OCI-LY7 (cell line): ENCODE data around the gene FAM107A. TPM values are rescaled to one million over a fixed set of nuclear protein-coding genes. Genes with fewer than 3 reads are reported as not detected.
"Not testable (repeated sequence)": the region's sequence is repeated elsewhere in the genome, so short reads cannot be mapped to it uniquely, and the experiment has no call there.

Experiments used
- BruUV-seq: library from RNA; stranded (reverse); fragments of 400-500 nt; replicated peaks from 2 replicates; lab custom pipeline; 2021; lab: Mats Ljungman, UMichigan
- CTCF ChIA-PET: fragments of 300-600 bp; sonication (Branson Sonifier 250); formaldehyde crosslinking; loops from one replicate; lab custom pipeline; 2022; ENCODE audit warnings: antibody characterized with exemption; ENCODE audit not compliant: unreplicated experiment; lab: Charles Lee
- POLR2A ChIA-PET: fragments of 300-600 bp; sonication (Branson Sonifier 250); formaldehyde crosslinking; loops from one replicate; lab custom pipeline; 2022; ENCODE audit warnings: antibody characterized with exemption; lab: Charles Lee
- DNase-seq: peaks from one replicate; pipeline ENCODE4 v3.0.0-alpha.2; 2015; ENCODE audit warnings: low spot score
- H2AFZ ChIP-seq: fragments of 200-600 bp; sonication (generic), shearing (Covaris generic); 2 replicates; pipeline ENCODE4 v1.6.1; 2014; ENCODE audit warnings: mild to moderate bottlenecking, antibody characterized with exemption, low read length, moderate library complexity
- H3K27ac ChIP-seq: fragments of 200-600 bp; sonication (generic); 2 replicates; pipeline ENCODE4 v1.5.1; 2014; ENCODE audit warnings: mixed run types, low read depth, mild to moderate bottlenecking, moderate library complexity, low read length, inconsistent platforms; ENCODE audit not compliant: poor library complexity, severe bottlenecking
- H3K36me3 ChIP-seq: fragments of 200-600 bp; sonication (generic); 2 replicates; pipeline ENCODE4 v1.6.1; 2014; ENCODE audit warnings: mild to moderate bottlenecking, antibody characterized with exemption, low read length, moderate library complexity, mixed read lengths; ENCODE audit not compliant: insufficient read depth
- H3K4me1 ChIP-seq: fragments of 200-600 bp; sonication (generic); 2 replicates; pipeline ENCODE4 v1.5.1; 2014; ENCODE audit warnings: mild to moderate bottlenecking, low read length; ENCODE audit not compliant: insufficient read depth, poor library complexity, severe bottlenecking
- H3K4me2 ChIP-seq: fragments of 200-600 bp; sonication (generic); 2 replicates; pipeline ENCODE4 v1.6.1; 2014; ENCODE audit warnings: mild to moderate bottlenecking, low read length
- H3K4me3 ChIP-seq: fragments of 200-600 bp; sonication (generic); 2 replicates; pipeline ENCODE4 v1.5.1; 2014; ENCODE audit warnings: mild to moderate bottlenecking, low read depth, low read length; ENCODE audit not compliant: poor library complexity, severe bottlenecking
- H3K79me2 ChIP-seq: fragments of 200-600 bp; sonication (generic); 2 replicates; pipeline ENCODE4 v1.6.1; 2016; ENCODE audit warnings: low read depth, mild to moderate bottlenecking, low read length, moderate library complexity, mixed read lengths; ENCODE audit not compliant: insufficient read depth
- H3K9me2 ChIP-seq: fragments of 200-600 bp; sonication (generic); 2 replicates; pipeline ENCODE4 v1.6.1; 2016; ENCODE audit warnings: mild to moderate bottlenecking, low read length, mixed read lengths; ENCODE audit not compliant: insufficient read depth
- H3K9me3 ChIP-seq: fragments of 200-600 bp; sonication (generic); 2 replicates; pipeline ENCODE4 v1.6.1; 2014; ENCODE audit warnings: mild to moderate bottlenecking, mixed run types, low read length, mixed read lengths
- H4K20me1 ChIP-seq: fragments of 200-600 bp; sonication (generic); 2 replicates; pipeline ENCODE4 v1.6.1; 2014; ENCODE audit warnings: mild to moderate bottlenecking, antibody characterized with exemption, low read length, moderate library complexity, mixed read lengths; ENCODE audit not compliant: insufficient read depth
- EZH2phosphoT487 ChIP-seq: fragments of 200-600 bp; sonication (generic); IDR thresholded peaks from 2 replicates; pipeline ENCODE4 v1.6.1; 2018; ENCODE audit warnings: low read depth, borderline replicate concordance, mild to moderate bottlenecking, mixed run types, antibody characterized with exemption, low read length, moderate library complexity, mixed read lengths
- intact Hi-C: fragments of 100-400 bp; cut with micrococcal nuclease; formaldehyde crosslinking; loops from one replicate; pipeline ENCODE4 v1.10.0; 2022; ENCODE audit not compliant: unreplicated experiment
- total RNA-seq, 2 experiments: library from RNA; depleted of rRNA in 1 of 2; stranded (reverse); fragments of >200 nt in 1 of 2; shearing (Covaris generic) in 1 of 2; gene quantifications; 2 replicates each; pipeline ENCODE4 v1.2.3, GENCODE V29; 2014 to 2022
- TF ChIP-seq, protein P1 (sequence below): fragments of 200-600 bp; sonication (generic); conservative IDR thresholded peaks from 2 replicates; pipeline ENCODE4 v1.5.1; 2014; ENCODE audit warnings: mild to moderate bottlenecking, antibody characterized with exemption, low read length, moderate library complexity, mixed read lengths

FAM107A gene
- total RNA-seq, 2 experiments from 2014 or later = not detected

DNA sequence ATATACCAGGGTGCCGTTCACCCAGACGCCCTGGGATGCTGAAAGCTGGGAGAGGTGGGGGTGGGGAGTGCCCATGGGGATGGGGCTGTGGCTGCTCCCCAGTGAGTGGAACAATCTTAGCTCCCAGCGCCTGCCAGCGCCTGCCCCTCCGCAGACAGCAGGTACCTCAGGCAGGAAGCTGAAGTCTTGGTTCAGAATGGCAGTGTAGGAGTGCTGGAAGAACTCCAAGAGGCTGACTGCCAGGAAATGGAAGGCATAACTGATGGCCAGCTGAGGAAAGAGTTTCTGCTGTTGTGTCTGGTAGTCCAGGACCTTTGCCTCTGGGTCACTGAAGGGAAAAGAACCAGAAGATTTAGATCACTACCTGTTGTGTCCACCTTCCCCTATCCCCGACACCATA lies 48.6 kb downstream of the FAM107A start:
- no peak for DNase-seq
- peaks cover 9% of the 10 kb centered on the region for H3K4me1 ChIP-seq
- intact Hi-C loops = no loop called here
- H3K9me3 ChIP-seq = no peaks in the 10 kb centered on the region
- BruUV-seq = no TSS peak
- H4K20me1 ChIP-seq = no peaks in the 10 kb centered on the region
- TF ChIP-seq EZH2phosphoT487 = no peak
- TF ChIP-seq, protein P1, sequence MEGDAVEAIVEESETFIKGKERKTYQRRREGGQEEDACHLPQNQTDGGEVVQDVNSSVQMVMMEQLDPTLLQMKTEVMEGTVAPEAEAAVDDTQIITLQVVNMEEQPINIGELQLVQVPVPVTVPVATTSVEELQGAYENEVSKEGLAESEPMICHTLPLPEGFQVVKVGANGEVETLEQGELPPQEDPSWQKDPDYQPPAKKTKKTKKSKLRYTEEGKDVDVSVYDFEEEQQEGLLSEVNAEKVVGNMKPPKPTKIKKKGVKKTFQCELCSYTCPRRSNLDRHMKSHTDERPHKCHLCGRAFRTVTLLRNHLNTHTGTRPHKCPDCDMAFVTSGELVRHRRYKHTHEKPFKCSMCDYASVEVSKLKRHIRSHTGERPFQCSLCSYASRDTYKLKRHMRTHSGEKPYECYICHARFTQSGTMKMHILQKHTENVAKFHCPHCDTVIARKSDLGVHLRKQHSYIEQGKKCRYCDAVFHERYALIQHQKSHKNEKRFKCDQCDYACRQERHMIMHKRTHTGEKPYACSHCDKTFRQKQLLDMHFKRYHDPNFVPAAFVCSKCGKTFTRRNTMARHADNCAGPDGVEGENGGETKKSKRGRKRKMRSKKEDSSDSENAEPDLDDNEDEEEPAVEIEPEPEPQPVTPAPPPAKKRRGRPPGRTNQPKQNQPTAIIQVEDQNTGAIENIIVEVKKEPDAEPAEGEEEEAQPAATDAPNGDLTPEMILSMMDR = no peak
- no peak overlapping the region for H3K4me2 ChIP-seq
- no peaks in the 10 kb centered on the region for H3K36me3 ChIP-seq
- H3K4me3 ChIP-seq = no peak overlapping the region
- no peaks in the 10 kb centered on the region for H3K9me2 ChIP-seq
- no peak overlapping the region for H2AFZ ChIP-seq
- POLR2A ChIA-PET = interaction anchor here (0.6 to 0.7 kb wide), 2 partner anchors 63 to 993 kb away, joined by 3 to 4 read pairs; no protein-coding TSS in a partner anchor
- no peaks in the 10 kb centered on the region for H3K79me2 ChIP-seq
- H3K27ac ChIP-seq = no peak overlapping the region
- CTCF ChIA-PET = interaction anchor here (0.6 kb wide), 1 partner anchor 198 kb away, joined by 3 read pairs; no protein-coding TSS in a partner anchor

DNA sequence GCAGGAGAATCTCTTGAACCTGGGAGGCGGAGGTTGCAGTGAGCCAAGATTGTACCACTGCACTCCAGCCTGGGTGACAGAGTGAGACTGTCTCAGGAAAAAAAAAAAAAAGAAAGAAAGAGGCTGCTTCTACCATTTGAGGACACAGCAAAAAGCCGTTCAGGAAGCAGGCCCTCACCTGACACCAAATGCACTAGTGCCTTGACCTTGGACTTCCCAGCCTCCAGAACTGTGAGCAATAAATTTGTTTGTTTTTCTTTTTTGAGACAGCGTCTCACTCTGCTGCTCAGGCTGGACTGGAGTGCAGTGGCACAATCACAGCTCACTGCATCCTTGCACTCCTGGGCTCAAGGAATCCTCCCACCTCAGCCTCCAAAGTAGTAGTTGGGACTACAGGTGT lies 49.8 kb downstream of the FAM107A start:
- CTCF ChIA-PET = not testable (repeated sequence)

DNA sequence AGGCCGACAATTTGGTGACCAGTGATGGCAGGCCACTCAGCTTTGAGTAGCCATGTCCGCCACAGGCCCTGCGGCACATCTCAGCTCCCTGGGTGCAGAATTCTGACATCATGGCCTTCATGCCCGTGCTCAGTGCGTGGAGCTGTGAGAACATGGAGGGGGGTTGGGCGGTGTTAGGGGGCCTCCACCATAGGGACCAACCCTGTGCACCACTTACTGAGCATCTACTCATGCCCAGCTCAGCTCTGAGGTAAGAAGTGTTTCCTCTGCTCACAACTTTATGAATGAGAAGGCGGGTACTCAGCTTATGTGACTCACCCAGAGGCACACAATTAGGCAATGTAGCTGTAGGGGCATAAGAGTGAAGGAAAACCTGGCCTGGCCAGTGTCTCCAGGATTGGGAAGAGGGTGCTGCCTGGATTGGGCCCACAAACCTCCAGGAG lies 50.7 kb downstream of the FAM107A start:
- CTCF ChIA-PET = no interaction called here
- Histone ChIP-seq H3K27ac (no peak overlapping the region), H3K4me2 (no peak overlapping the region), H3K36me3 (no peaks in the 10 kb centered on the region), H3K9me3 (no peaks in the 10 kb centered on the region), H4K20me1 (no peaks in the 10 kb centered on the region), H3K4me3 (no peak overlapping the region), H3K4me1 (peaks cover 4% of the 10 kb centered on the region), H2AFZ (no peak overlapping the region), H3K79me2 (no peaks in the 10 kb centered on the region), H3K9me2 (no peaks in the 10 kb centered on the region)
- BruUV-seq = no TSS peak
- no peak for DNase-seq
- intact Hi-C loops = no loop called here
- TF ChIP-seq EZH2phosphoT487 = no peak
- TF ChIP-seq, protein P1 = no peak
- POLR2A ChIA-PET = no interaction called here

More for the DNA sequence above, 49.8 kb downstream of the FAM107A start:
- POLR2A ChIA-PET = interaction anchor here (0.6 kb wide), 1 partner anchor 1093 kb away, joined by 3 read pairs; no protein-coding TSS in a partner anchor
- H3K9me3 ChIP-seq, BruUV-seq, H3K4me1 ChIP-seq, H2AFZ ChIP-seq, intact Hi-C loops, H3K79me2 ChIP-seq, H3K4me3 ChIP-seq, DNase-seq, H3K36me3 ChIP-seq, H4K20me1 ChIP-seq, H3K27ac ChIP-seq, H3K4me2 ChIP-seq, H3K9me2 ChIP-seq: not testable (repeated sequence)
